HEK293 (cell line): ENCODE data around the gene CHERP.

Experiments used
- CTCF ChIA-PET: fragments of 350-600 bp; formaldehyde crosslinking; extraction: SDS; loops from one replicate; lab custom pipeline; 2021; ENCODE audit warnings: antibody characterized with exemption; lab: Yijun Ruan, JAX
- POLR2A ChIA-PET: fragments of 300-600 bp; formaldehyde crosslinking; extraction: SDS; loops from one replicate; lab custom pipeline; 2020; ENCODE audit warnings: antibody characterized with exemption, inconsistent platforms; lab: Yijun Ruan, JAX
- H3K27ac ChIP-seq: fragments of 200-500 bp; sonication (Bioruptor generic); 2 replicates; pipeline ENCODE4 v1.5.1; 2014; ENCODE audit warnings: low read depth, low read length, control low read depth, inconsistent platforms; ENCODE audit errors: extremely low read depth
- H3K36me3 ChIP-seq, 2 experiments: fragments of 200-500 bp in 1 of 2; sonication (Bioruptor generic) in 1 of 2; 1 replicate in 1 of 2; 2 replicates in 1 of 2; pipeline ENCODE4 v1.5.1; 2014 to 2017; ENCODE audit warnings: inconsistent platforms in 2 of 2, low read length in 2 of 2; ENCODE audit not compliant: control insufficient read depth in 2 of 2, insufficient read depth in 1 of 2
- H3K4me1 ChIP-seq: fragments of 200-500 bp; sonication (Bioruptor generic); 2 replicates; pipeline ENCODE4 v1.5.1; 2014; ENCODE audit warnings: mild to moderate bottlenecking, low read length, inconsistent platforms; ENCODE audit not compliant: control insufficient read depth, insufficient read depth
- H3K4me3 ChIP-seq: 2 replicates; pipeline ENCODE4 v1.5.1; 2011; ENCODE audit warnings: low read depth, mild to moderate bottlenecking, control low read depth, low read length, moderate library complexity
- H3K9me3 ChIP-seq: fragments of 200-500 bp; sonication (Bioruptor generic); 2 replicates; pipeline ENCODE4 v1.5.1; 2014; ENCODE audit warnings: low read depth, low read length, inconsistent platforms; ENCODE audit not compliant: control insufficient read depth, insufficient read depth
- EGR2 ChIP-seq: fragments of 450-650 bp; formaldehyde crosslinking; IDR thresholded peaks from 2 replicates; pipeline ENCODE4 v1.5.1; 2016; ENCODE audit warnings: low read depth, missing biosample characterization, missing genetic modification characterization
- GLI2 ChIP-seq: fragments of 450-650 bp; formaldehyde crosslinking; IDR thresholded peaks from 2 replicates; pipeline ENCODE4; 2017; ENCODE audit warnings: missing biosample characterization, missing genetic modification characterization, low read depth, borderline replicate concordance
- GLI4 ChIP-seq: fragments of 450-650 bp; formaldehyde crosslinking; IDR thresholded peaks from 2 replicates; pipeline ENCODE4 v1.5.1; 2016; ENCODE audit warnings: missing biosample characterization, missing genetic modification characterization
- INSM2 ChIP-seq: fragments of 450-650 bp; formaldehyde crosslinking; IDR thresholded peaks from 2 replicates; pipeline ENCODE4 v1.5.1; 2016; ENCODE audit warnings: missing biosample characterization, missing genetic modification characterization
- SP3 ChIP-seq: fragments of 450-650 bp; formaldehyde crosslinking; IDR thresholded peaks from 2 replicates; pipeline ENCODE4 v1.5.1; 2016; ENCODE audit warnings: missing biosample characterization, missing genetic modification characterization
- YY2 ChIP-seq: fragments of 450-650 bp; formaldehyde crosslinking; IDR thresholded peaks from 2 replicates; pipeline ENCODE4 v1.5.1; 2016; ENCODE audit warnings: missing biosample characterization, missing genetic modification characterization
- ZBTB48 ChIP-seq: fragments of 450-650 bp; formaldehyde crosslinking; IDR thresholded peaks from 2 replicates; pipeline ENCODE4 v1.5.1; 2016; ENCODE audit warnings: missing biosample characterization, missing genetic modification characterization
- ZFHX2 ChIP-seq: fragments of 450-650 bp; formaldehyde crosslinking; conservative IDR thresholded peaks from 2 replicates; pipeline ENCODE4 v1.5.1; 2016; ENCODE audit warnings: missing biosample characterization, missing genetic modification characterization
- ZNF114 ChIP-seq: fragments of 450-650 bp; formaldehyde crosslinking; IDR thresholded peaks from 2 replicates; pipeline ENCODE4 v1.5.0; 2017; ENCODE audit warnings: missing biosample characterization, missing genetic modification characterization
- ZNF174 ChIP-seq: fragments of 450-650 bp; formaldehyde crosslinking; IDR thresholded peaks from 2 replicates; pipeline ENCODE4 v1.5.0; 2017; ENCODE audit warnings: missing biosample characterization, mild to moderate bottlenecking, missing genetic modification characterization
- ZNF18 ChIP-seq: fragments of 450-650 bp; formaldehyde crosslinking; IDR thresholded peaks from 2 replicates; pipeline ENCODE4 v1.5.1; 2016; ENCODE audit warnings: missing biosample characterization, missing genetic modification characterization
- ZNF211 ChIP-seq: fragments of 450-650 bp; formaldehyde crosslinking; IDR thresholded peaks from 2 replicates; pipeline ENCODE4 v1.5.1; 2016; ENCODE audit warnings: low read depth, missing biosample characterization, missing genetic modification characterization
- ZNF221 ChIP-seq: fragments of 450-650 bp; formaldehyde crosslinking; IDR thresholded peaks from 2 replicates; pipeline ENCODE4 v1.5.1; 2017; ENCODE audit warnings: missing biosample characterization, missing genetic modification characterization, borderline replicate concordance
- ZNF341 ChIP-seq: fragments of 450-650 bp; formaldehyde crosslinking; IDR thresholded peaks from 2 replicates; pipeline ENCODE4; 2016; ENCODE audit warnings: low read depth, missing biosample characterization, missing genetic modification characterization
- ZNF362 ChIP-seq: fragments of 450-650 bp; formaldehyde crosslinking; IDR thresholded peaks from 2 replicates; pipeline ENCODE4 v1.5.1; 2016; ENCODE audit warnings: missing biosample characterization, missing genetic modification characterization
- ZNF404 ChIP-seq: fragments of 450-650 bp; formaldehyde crosslinking; IDR thresholded peaks from 2 replicates; pipeline ENCODE4 v1.5.1; 2017; ENCODE audit warnings: missing biosample characterization, missing genetic modification characterization
- ZNF561 ChIP-seq: fragments of 450-650 bp; IDR thresholded peaks from 2 replicates; pipeline ENCODE4 v1.5.1; 2018; ENCODE audit warnings: missing biosample characterization, missing genetic modification characterization, borderline replicate concordance
- ZNF747 ChIP-seq: fragments of 450-650 bp; formaldehyde crosslinking; IDR thresholded peaks from 2 replicates; pipeline ENCODE4 v1.5.1; 2016; ENCODE audit warnings: missing biosample characterization, missing genetic modification characterization
- TF ChIP-seq, protein P1 (sequence below): fragments of 450-650 bp; formaldehyde crosslinking; IDR thresholded peaks from 2 replicates; pipeline ENCODE4 v1.5.1; 2016; ENCODE audit warnings: missing biosample characterization, missing genetic modification characterization
- TF ChIP-seq, protein P2 (sequence below): fragments of 450-650 bp; formaldehyde crosslinking; IDR thresholded peaks from 2 replicates; pipeline ENCODE4 v1.5.1; 2016; ENCODE audit warnings: missing biosample characterization, missing genetic modification characterization

The CHERP gene

DNA sequence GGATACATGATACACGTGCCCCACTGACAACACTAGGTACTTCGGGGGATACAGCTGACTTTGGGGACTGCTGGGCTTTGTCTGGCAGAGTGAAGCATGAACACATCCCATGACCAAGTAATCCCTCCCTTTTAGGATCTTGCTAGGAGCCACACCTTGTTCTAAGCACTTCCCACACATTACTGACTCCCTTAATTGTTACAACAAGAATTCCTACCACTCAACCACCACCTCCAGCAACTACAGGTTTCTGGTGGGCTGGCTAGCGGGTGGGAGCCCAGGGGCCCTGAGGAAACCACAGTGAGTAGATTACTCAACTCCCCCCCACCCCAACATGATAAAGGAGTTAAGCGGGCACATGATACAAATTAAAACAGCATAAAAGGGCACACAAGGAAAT is 37.1 kb upstream of the CHERP start:
- H3K36me3 ChIP-seq: peaks cover 0 to 48% of the 10 kb centered on the region in 2 experiments; a peak in 1 of 3 replicates
- H3K4me3 ChIP-seq: no peak overlapping the region
- TF ChIP-seq ZNF404 (tag by site-specific recombination) (no peak), ZNF174 (tag by site-specific recombination) (no peak), SP3 (tag by site-specific recombination) (no peak), ZFHX2 (tag by site-specific recombination) (peak; percentile 82), EGR2 (tag by site-specific recombination) (peak; percentile 91), ZNF211 (tag by site-specific recombination) (no peak), ZNF114 (no peak), ZNF221 (tag by site-specific recombination) (no peak), GLI2 (tag by site-specific recombination) (no peak), GLI4 (tag by site-specific recombination) (no peak), ZNF747 (tag by site-specific recombination) (no peak), ZNF18 (no peak), ZNF362 (tag by site-specific recombination) (no peak)
- TF ChIP-seq, protein P1, sequence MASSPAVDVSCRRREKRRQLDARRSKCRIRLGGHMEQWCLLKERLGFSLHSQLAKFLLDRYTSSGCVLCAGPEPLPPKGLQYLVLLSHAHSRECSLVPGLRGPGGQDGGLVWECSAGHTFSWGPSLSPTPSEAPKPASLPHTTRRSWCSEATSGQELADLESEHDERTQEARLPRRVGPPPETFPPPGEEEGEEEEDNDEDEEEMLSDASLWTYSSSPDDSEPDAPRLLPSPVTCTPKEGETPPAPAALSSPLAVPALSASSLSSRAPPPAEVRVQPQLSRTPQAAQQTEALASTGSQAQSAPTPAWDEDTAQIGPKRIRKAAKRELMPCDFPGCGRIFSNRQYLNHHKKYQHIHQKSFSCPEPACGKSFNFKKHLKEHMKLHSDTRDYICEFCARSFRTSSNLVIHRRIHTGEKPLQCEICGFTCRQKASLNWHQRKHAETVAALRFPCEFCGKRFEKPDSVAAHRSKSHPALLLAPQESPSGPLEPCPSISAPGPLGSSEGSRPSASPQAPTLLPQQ (tag by site-specific recombination): no peak
- H3K9me3 ChIP-seq: no peaks in the 10 kb centered on the region
- no peak overlapping the region for H3K27ac ChIP-seq
- H3K4me1 ChIP-seq: peaks cover 2% of the 10 kb centered on the region
- ChIA-PET POLR2A (no interaction called here), CTCF (no interaction called here)

- ChIA-PET POLR2A (no interaction called here), CTCF (no interaction called here)
- Histone ChIP-seq H3K9me3 (no peaks in the 10 kb centered on the region), H3K27ac (no peak overlapping the region), H3K36me3 (peaks cover 0 to 52% of the 10 kb centered on the region in 2 experiments; a peak in 1 of 3 replicates), H3K4me1 (no peaks in the 10 kb centered on the region), H3K4me3 (no peak overlapping the region)
- TF ChIP-seq ZBTB48 (tag by site-specific recombination) (no peak), YY2 (no peak), ZNF561 (no peak), INSM2 (no peak), ZNF174 (tag by site-specific recombination) (no peak), ZNF341 (tag by site-specific recombination) (no peak)
- TF ChIP-seq, protein P2, sequence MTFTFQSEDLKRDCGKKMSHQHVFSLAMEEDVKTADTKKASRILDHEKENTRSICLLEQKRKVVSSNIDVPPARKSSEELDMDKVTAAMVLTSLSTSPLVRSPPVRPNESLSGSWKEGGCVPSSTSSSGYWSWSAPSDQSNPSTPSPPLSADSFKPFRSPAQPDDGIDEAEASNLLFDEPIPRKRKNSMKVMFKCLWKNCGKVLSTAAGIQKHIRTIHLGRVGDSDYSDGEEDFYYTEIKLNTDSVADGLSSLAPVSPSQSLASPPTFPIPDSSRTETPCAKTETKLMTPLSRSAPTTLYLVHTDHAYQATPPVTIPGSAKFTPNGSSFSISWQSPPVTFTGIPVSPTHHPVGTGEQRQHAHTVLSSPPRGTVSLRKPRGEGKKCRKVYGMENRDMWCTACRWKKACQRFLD (tag by site-specific recombination): no peak
These were observed 35.3 kb upstream of the CHERP start for GRCh38 chr19:16577531-16577985.
